Measurements from ENCODE around the gene RBM22.

RBM22 gene

GRCh38 chr5:150738862-150739261 is 38.0 kb upstream of the RBM22 start:
- Histone ChIP-seq H3K27me3 (ENCODE audit: insufficient read depth, poor library complexity, severe bottlenecking) (no peaks in the 10 kb centered on the region), H3K36me3 (ENCODE audit: low read depth) (peaks cover 49% of the 10 kb centered on the region), H3K9me3 (ENCODE audit: severe bottlenecking) (no peaks in the 10 kb centered on the region), H3K4me3 (ENCODE audit: severe bottlenecking) (no peak overlapping the region), H3K27ac (ENCODE audit: poor library complexity, severe bottlenecking) (no peak overlapping the region), H3K4me1 (ENCODE audit: insufficient read depth, poor library complexity, severe bottlenecking) (no peaks in the 10 kb centered on the region)
- ATAC-seq (ENCODE audit: low read depth) (no peak), DNase-seq (ENCODE audit: low spot score) (no peak)
- TF ChIP-seq CTCF (IDR thresholded peaks at IDR 0.05; ENCODE audit: poor library complexity, severe bottlenecking): no peak

- DNase-seq (ENCODE audit: low spot score): no peak
- Histone ChIP-seq H3K9me3 (ENCODE audit: severe bottlenecking) (no peaks in the 10 kb centered on the region), H3K36me3 (ENCODE audit: low read depth) (peaks cover 58% of the 10 kb centered on the region), H3K27ac (ENCODE audit: poor library complexity, severe bottlenecking) (no peak overlapping the region), H3K4me1 (ENCODE audit: insufficient read depth, poor library complexity, severe bottlenecking) (no peaks in the 10 kb centered on the region), H3K27me3 (ENCODE audit: insufficient read depth, poor library complexity, severe bottlenecking) (no peaks in the 10 kb centered on the region), H3K4me3 (ENCODE audit: severe bottlenecking) (no peak overlapping the region)
- no peak for ATAC-seq (ENCODE audit: low read depth)
- TF ChIP-seq CTCF (IDR thresholded peaks at IDR 0.05; ENCODE audit: poor library complexity, severe bottlenecking): no peak
Observed at GRCh38 chr5:150734579-150735384, 33.9 kb upstream of the RBM22 start.

DNA sequence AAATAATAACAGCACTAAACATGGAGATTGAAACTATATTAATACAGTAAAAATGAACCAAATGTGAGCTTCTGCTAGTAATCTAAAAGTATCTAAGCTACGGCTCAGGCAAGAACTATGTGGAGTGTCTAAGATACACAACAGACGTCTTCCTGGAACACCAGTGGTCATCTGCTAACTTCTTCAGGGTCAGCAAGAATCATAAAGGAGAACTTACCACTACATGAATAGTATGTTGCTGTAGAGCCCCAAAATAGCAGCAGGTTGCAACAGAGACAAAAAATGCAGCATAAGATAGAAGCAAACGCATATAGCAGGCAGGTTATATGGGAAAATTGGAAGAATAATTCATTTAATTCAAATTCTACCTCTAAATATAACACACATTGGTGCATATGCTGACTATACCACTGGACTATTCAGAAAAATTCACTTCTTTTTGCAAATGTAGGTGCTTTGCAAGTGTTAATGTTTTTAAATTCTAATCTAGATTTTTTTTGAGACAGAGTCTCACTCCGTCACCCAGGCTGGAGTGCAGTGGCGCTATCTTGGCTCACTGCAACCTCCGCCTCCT is 30.9 kb upstream of the RBM22 start:
- ATAC-seq (ENCODE audit: low read depth) (no peak), DNase-seq (ENCODE audit: low spot score) (no peak)
- H3K36me3 ChIP-seq (ENCODE audit: low read depth): peaks cover 79% of the 10 kb centered on the region
- no peaks in the 10 kb centered on the region for H3K9me3 ChIP-seq (ENCODE audit: severe bottlenecking)
- no peaks in the 10 kb centered on the region for H3K27me3 ChIP-seq (ENCODE audit: insufficient read depth, poor library complexity, severe bottlenecking)
- no peak overlapping the region for H3K27ac ChIP-seq (ENCODE audit: poor library complexity, severe bottlenecking)
- no peak for TF ChIP-seq CTCF (IDR thresholded peaks at IDR 0.05; ENCODE audit: poor library complexity, severe bottlenecking)
- H3K4me3 ChIP-seq (ENCODE audit: severe bottlenecking): no peak overlapping the region
- no peaks in the 10 kb centered on the region for H3K4me1 ChIP-seq (ENCODE audit: insufficient read depth, poor library complexity, severe bottlenecking)

DNA sequence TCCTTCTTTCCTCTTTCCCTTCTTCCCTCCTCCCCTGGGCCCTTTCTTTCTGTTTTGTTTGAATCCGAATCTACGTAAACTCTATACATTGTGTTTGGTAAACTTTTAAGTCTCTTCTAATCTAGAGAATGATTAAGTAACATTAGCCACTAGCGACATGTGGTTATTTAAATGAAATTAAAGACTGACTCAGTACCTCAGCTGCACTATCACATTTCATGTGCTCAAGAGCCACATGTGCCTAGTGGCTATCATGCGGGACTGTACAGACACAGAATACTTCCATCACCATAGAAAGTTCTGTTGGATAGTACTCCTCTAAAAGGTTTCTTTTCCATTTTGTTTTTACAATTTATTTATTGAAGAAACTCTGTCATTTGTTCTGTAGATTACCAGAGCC is 29.0 kb upstream of the RBM22 start:
- TF ChIP-seq CTCF (IDR thresholded peaks at IDR 0.05; ENCODE audit: poor library complexity, severe bottlenecking): no peak
- Histone ChIP-seq H3K27ac (ENCODE audit: poor library complexity, severe bottlenecking) (no peak overlapping the region), H3K36me3 (ENCODE audit: low read depth) (peaks cover 84% of the 10 kb centered on the region), H3K9me3 (ENCODE audit: severe bottlenecking) (no peaks in the 10 kb centered on the region), H3K27me3 (ENCODE audit: insufficient read depth, poor library complexity, severe bottlenecking) (no peaks in the 10 kb centered on the region), H3K4me3 (ENCODE audit: severe bottlenecking) (no peak overlapping the region), H3K4me1 (ENCODE audit: insufficient read depth, poor library complexity, severe bottlenecking) (no peaks in the 10 kb centered on the region)
- no peak for ATAC-seq (ENCODE audit: low read depth)
- DNase-seq (ENCODE audit: low spot score): no peak

- Histone ChIP-seq H3K27me3 (ENCODE audit: insufficient read depth, poor library complexity, severe bottlenecking) (no peaks in the 10 kb centered on the region), H3K27ac (ENCODE audit: poor library complexity, severe bottlenecking) (no peak overlapping the region), H3K36me3 (ENCODE audit: low read depth) (peaks cover 95% of the 10 kb centered on the region), H3K9me3 (ENCODE audit: severe bottlenecking) (no peaks in the 10 kb centered on the region), H3K4me3 (ENCODE audit: severe bottlenecking) (no peak overlapping the region), H3K4me1 (ENCODE audit: insufficient read depth, poor library complexity, severe bottlenecking) (peaks cover 3% of the 10 kb centered on the region)
- no peak for TF ChIP-seq CTCF (IDR thresholded peaks at IDR 0.05; ENCODE audit: poor library complexity, severe bottlenecking)
- no peak for DNase-seq (ENCODE audit: low spot score)
- ATAC-seq (ENCODE audit: low read depth): peak; percentile 63
Observed at GRCh38 chr5:150723845-150724244, 23.0 kb upstream of the RBM22 start.
